HG03521 (cell line): ENCODE data around the gene INPP4A.

Source experiments
- ATAC-seq: cut with Tn5 transposase; IDR thresholded peaks from one replicate; pipeline ENCODE4 v1.9.1; 2021; ENCODE audit warnings: mild to moderate bottlenecking, moderate library complexity; ENCODE audit not compliant: unreplicated experiment

INPP4A gene

GRCh38 chr2:98473995-98474780 lies 29.5 kb downstream of the INPP4A start:
- no peak for ATAC-seq

- ATAC-seq: no peak
These were observed 30.4 kb downstream of the INPP4A start for GRCh38 chr2:98474979-98475632.

- ATAC-seq: no peak
These were observed 31.7 kb downstream of the INPP4A start for GRCh38 chr2:98476192-98476868.

- no peak for ATAC-seq
These were observed 32.4 kb downstream of the INPP4A start for GRCh38 chr2:98477036-98477435.

GRCh38 chr2:98477506-98477905 lies 32.8 kb downstream of the INPP4A start:
- ATAC-seq: no peak

- ATAC-seq: no peak
These were observed 33.5 kb downstream of the INPP4A start for GRCh38 chr2:98478088-98478551.

- ATAC-seq: no peak
These were observed 34.2 kb downstream of the INPP4A start for GRCh38 chr2:98478907-98479306.

GRCh38 chr2:98479371-98479770 lies 34.7 kb downstream of the INPP4A start:
- no peak for ATAC-seq

- ATAC-seq: no peak
These were observed 35.4 kb downstream of the INPP4A start for GRCh38 chr2:98479959-98480524.

- ATAC-seq: no peak
These were observed 35.9 kb downstream of the INPP4A start for GRCh38 chr2:98480598-98480997.

GRCh38 chr2:98482362-98482761 lies 37.7 kb downstream of the INPP4A start:
- no peak for ATAC-seq

GRCh38 chr2:98483257-98483861 lies 38.7 kb downstream of the INPP4A start:
- ATAC-seq: peak; percentile 72

GRCh38 chr2:98484121-98484557 lies 39.5 kb downstream of the INPP4A start:
- no peak for ATAC-seq

GRCh38 chr2:98484652-98485452 lies 40.2 kb downstream of the INPP4A start:
- no peak for ATAC-seq

GRCh38 chr2:98485453-98485755 lies 40.7 kb downstream of the INPP4A start:
- no peak for ATAC-seq

- ATAC-seq: no peak
These were observed 41.8 kb downstream of the INPP4A start for GRCh38 chr2:98486374-98486981.

GRCh38 chr2:98487101-98487805 lies 42.6 kb downstream of the INPP4A start:
- no peak for ATAC-seq

- peak; percentile 51 for ATAC-seq
These were observed 43.1 kb downstream of the INPP4A start for GRCh38 chr2:98487806-98488189.

- ATAC-seq: no peak
These were observed 43.6 kb downstream of the INPP4A start for GRCh38 chr2:98488252-98488651.
